ENCODE results near the gene GJA9.

- TF ChIP-seq CTCF (IDR thresholded peaks at IDR 0.05; ENCODE audit: borderline replicate concordance, extremely low read depth, low read length, poor library complexity, severe bottlenecking) (no peak), EZH2 (IDR thresholded peaks at IDR 0.05; ENCODE audit: borderline replicate concordance, low read depth, low read length, severe bottlenecking) (no peak)
Measured at GRCh38 chr1:38859561-38860453, 21.6 kb downstream of the GJA9 start, which contains the start of gene RRAGC.
